Superior temporal gyrus (tissue), 1 donor: ENCODE measurements around the gene LTV1.
A peak's percentile ranks its signal among the peaks of the same experiment; 100 is the strongest.
"Not testable (repeated sequence)": the region's sequence is repeated elsewhere in the genome, so short reads cannot be mapped to it uniquely, and the experiment has no call there.

Experiments used
- DNase-seq: peaks from one replicate; pipeline ENCODE4 v3.0.0-alpha.2; 2016; ENCODE audit errors: extremely low spot score

The LTV1 gene

DNA sequence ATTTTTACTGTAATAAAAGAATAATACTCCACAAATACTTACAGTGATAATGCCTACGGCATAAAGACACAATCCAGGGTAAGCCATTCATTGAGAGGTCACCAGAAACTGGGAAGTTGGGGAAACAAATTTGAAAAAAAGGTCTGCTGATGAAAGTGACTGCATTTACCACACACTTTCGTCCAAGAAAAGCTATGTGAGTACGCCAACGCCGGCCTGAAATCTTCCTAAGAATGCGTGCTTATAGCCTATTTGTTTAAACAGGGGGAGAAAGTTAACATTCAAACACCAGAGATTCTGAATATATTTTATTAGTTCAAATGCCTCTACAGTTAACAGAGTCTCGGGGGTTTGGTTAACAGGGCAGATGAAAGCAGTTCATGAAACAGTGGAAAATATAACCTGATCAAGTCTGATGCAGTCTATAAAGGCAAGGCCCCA is 657 bp upstream of the LTV1 start:
- DNase-seq = peak; percentile 57

DNA sequence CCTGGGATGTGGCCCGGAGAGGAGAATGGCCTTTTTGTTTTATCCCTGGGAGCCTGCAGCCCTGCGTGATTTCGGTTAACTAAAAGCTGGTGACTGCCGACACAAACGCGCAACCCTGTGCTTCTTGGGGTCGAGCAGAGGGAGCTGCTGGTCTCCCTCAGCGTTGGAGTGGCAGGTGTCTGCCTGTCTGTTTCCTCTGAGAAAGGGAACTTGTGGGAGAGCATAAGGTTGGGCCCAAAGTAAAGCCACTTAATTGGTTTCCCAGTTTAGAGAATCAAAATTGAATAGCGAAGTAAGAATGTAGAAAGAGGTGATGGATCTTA is 500 bp downstream of the LTV1 start:
- no peak for DNase-seq

DNA sequence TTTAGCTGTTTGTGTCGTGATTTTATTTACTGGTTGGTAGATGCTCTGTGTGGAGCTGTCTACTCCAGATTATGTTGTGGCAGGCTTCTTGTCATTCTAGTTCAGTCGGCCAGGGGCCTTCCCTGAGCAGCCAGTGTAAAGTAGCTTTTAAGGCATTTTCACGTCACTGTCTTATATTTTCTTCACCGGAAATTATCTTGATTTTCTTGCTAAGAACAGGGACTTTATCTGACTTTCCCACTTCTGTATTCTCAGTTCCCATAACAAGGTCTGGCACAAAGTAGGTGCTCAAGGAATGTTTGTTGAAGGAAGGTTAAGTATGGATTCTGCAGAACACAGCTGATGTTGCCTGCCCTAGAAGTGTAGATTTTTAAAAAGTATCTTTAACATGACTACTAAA is 868 bp downstream of the LTV1 start:
- DNase-seq = no peak

DNA sequence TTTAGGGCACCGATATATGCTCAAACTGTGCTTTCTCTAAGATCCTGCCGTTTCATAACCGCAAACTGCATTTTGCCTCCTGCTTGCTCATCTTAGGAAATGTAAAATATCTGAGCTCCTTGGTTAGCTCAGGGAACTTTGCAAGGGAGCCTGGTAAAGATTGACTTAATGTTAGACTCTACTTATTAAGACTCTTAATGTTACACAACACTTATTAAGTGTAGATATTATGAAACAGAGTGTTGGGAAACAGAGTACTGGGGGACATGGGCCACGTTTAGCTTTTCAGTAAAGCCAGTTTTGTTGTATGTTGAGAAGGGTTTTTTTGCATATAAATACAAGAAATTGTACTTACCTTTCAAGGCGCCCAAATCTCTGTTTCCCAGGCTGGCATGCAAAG is 1.9 kb downstream of the LTV1 start:
- DNase-seq = no peak

DNA sequence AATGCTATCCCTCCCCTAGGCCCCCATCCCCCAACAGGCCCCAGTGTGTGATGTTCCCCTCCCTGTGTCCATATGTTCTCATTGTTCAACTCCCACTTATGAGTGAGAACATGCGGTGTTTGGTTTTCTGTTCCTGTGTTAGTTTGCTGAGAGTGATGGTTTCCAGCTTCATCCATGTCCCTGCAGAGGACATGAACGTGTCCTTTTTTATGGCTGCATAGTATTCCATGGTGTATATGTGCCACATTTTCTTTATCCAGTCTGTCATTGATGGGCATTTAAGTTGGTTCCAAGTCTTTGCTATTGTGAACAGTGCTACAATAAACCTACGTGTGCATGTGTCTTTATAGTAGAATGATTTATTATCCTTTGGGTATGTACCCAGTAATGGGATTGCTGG is 8.6 kb downstream of the LTV1 start:
- not testable (repeated sequence) for DNase-seq

DNA sequence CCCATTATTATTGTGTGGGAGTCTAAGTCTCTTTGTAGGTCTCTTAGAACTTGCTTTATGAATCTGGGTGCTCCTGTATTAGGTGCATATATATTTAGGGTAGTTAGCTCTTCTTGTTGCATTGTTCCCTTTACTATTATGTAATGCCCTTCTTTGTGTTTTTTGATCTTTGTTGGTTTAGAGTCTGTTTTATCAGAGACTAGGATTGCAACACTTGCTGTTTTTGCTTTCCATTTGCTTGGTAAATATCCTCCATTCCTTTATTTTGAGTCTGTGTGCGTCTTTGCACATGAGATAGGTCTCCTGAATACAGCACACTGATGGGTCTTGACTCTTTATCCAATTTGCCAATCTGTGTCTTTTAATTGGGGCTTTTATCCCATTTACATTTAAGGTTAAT is 11.9 kb downstream of the LTV1 start:
- not testable (repeated sequence) for DNase-seq

DNA sequence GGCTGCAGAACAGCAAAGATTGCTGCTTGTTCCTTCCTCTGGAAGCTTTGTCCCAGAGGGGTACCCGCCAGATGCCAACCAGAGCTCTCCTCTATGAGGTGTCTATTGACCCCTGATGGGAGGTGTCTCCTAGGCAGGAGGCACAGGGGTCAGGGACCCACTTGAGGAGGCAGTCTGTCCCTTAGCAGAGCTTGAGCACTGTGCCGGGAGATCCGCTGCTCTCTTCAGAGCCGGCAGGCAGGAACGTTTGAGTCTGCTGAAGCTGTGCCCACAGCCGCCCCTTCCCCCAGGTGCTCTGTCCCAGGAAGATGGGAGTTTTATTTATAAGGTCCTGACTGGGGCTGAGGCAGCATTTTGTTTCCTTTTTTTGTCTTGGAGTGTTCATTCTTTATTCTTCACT is 13.6 kb downstream of the LTV1 start:
- not testable (repeated sequence) for DNase-seq

GRCh38 chr6:143857651-143858050 is 14.5 kb downstream of the LTV1 start:
- DNase-seq = no peak

DNA sequence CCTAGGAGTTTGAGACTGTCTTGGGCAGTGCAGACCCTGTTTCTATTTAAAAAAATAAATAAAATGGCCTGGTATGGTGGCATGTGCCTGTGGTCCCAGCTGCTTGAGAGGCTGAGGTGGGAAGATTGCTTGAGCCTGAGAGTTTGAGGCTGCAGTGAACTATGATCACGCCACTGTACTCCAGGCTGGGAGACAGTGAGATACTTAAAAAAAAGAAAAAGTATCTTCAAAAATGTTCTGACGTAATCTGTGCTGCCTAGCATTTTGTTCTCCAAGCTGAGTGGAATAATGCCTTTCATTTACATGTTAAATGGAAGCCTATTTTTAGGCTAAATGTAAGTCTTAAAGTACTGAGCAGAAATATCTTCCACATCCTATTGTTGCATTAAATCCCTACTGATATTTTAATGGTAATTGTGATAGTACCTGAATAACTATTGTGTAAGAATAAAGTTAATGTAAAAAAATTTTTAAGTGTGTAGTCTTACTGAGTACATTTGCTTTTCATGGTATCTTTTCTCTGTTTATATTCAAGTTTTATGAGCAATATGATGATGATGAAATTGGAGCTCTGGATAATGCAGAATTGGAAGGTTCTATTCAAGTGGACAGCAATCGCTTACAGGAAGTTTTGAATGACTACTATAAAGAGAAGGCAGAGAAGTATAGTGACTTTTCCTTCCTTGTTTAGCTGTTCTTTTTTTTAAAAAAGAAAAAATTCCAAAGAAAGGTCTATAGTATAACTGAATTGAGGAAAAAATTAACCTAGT is 16.9 kb downstream of the LTV1 start:
- DNase-seq = no peak

DNA sequence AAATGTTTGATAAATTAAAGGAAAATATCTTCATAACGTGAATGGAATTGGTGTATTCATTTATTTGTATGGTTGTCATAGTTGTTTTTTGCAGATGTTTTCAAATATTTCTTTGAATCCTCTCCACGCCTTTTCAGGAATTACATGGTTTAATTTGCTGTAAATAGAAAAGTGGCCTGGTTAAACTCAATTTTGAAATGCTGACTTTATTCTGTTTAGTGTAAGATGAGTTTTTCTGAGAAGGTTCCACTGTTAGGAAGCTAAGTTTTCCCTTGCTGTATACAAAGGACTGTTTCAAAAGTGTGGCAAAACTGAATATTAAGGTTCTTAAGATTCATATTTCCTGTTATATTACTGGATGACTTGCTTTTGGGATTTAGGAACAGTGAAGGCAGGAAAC is 20.6 kb downstream of the LTV1 start:
- DNase-seq = no peak

GRCh38 chr6:143864234-143864633 is 21.1 kb downstream of the LTV1 start, which contains the start of gene ZC2HC1B:
TSS of gene ZC2HC1B (plus strand) at chr6:143864474. CDS start at chr6:143864540, 66 bp downstream.
- DNase-seq = no peak

GRCh38 chr6:143867236-143867635 is 24.1 kb downstream of the LTV1 start:
- DNase-seq = no peak

DNA sequence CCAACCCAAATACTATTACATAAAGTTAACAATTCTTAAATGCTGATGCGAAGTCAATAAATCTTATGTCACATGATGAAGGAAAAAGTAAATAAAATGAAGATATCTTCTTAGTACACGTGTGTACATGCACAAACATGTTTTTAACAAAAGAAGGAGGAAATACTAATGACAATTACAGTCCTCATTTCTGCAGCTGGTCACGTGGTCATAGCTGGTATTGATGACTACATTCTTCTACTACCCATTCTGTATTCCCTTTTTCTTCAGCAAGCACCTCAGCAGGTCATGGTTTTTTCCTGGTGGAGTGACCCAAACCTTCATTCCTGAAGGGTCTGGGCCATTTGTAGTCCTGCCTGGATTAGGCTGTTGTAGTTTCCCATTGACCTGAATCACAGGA is 25.7 kb downstream of the LTV1 start:
- not testable (repeated sequence) for DNase-seq

DNA sequence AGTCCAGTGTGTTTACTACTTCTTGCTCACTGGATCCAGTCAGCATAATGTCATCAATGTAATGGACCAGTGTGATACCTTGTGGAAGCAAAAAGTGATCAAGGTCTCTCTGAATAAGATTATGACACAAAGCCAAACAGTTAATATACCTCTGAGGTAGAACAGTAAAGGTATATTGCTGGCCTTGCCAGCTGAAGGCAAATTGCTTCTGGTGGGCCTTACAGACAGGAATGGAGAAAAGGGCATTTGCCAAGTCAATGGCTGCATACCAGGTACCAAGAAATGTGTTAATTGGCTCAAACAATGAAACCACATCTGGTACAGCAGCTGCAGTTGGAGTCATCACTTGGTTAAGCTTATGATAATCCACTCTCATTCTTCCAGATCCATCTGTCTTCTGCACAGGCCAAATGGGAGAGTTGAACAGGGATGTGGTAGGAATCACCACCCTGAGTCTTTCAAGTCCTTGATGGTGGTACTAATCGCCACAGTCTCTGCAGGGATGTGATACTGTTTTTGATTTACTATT is 28.1 kb downstream of the LTV1 start:
- DNase-seq = not testable (repeated sequence)

DNA sequence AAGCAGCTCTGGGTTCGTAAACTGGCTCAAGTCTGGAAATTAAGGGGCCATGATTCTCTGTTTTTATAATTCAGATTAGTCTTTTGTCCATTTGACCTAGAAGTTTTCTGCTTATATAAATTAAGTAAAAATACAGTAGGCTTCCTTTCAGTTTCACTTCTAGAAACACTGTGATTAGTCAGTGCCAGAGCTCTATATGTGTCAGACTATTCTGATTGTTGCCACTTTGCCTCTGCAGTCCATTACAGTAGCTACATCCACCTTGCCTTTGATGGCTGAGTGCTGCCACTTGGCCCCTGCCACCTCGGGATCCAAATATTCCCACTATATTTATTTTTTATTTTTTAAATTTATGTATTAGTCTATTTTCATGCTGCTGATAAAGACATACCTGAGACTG is 29.1 kb downstream of the LTV1 start:
- no peak for DNase-seq

DNA sequence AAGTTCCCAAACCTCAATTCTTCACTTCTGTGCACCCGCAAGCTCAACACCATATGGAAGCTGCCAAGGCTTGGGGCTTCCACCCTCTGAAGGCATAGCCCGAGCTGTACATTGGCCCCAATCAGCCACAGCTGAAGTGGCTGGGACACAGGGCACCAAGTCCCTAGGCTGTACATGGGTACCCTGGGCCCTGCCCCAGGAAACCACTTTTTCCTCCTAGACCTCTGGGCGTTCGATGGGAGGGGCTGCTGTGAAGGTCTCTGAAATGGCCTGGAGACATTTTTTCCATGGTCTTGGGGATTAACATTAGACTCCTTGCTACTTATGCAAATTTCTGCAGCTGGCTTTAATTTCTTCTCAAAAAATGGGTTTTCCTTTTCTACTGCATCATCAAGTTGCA is 30.5 kb downstream of the LTV1 start:
- DNase-seq = not testable (repeated sequence)

GRCh38 chr6:143874503-143874902 is 31.4 kb downstream of the LTV1 start:
- not testable (repeated sequence) for DNase-seq

- DNase-seq = no peak
These were observed 34.6 kb downstream of the LTV1 start for GRCh38 chr6:143877584-143878271.

DNA sequence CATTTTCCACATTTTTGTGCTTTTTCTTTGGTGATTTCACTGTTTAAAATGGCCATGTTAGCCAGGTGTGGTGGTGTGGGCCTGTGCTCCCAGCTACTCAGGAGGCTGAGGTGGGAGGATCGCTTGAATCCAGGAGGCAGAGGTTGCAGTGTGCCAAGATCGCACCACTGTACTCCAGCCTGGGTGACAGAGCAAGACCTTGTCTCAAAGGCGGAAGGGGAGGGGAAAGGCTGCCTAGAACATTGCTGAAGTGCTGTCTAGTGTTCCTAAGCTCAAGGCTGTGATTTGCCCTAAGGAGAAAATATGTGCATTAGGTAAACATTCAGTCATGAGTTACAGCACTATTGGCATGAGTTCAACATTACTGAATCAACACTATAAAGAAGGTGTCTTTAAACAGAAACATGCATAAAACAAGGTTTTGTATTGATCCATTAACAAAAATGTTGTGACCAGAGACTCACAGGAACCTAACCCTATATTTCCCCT is 35.2 kb downstream of the LTV1 start:
- no peak for DNase-seq

DNA sequence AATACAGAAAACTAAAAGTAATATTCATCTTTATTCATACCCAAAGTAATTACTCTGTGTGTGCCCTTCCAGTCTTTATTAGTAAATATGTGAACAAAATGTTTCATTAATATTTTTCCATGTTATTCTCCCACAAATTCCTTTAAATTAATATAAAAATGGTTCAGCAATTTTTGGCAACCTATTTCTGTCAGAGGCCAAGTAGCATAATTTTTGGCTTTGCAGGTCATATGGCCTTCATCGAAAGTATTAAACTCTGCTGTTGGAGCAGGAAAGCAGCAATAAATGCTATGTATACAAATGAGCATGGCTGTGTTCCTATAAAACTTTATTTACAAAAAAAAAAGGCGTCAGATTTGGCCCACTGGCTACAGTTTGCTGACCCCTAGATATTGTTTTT is 37.3 kb downstream of the LTV1 start:
- no peak for DNase-seq

DNA sequence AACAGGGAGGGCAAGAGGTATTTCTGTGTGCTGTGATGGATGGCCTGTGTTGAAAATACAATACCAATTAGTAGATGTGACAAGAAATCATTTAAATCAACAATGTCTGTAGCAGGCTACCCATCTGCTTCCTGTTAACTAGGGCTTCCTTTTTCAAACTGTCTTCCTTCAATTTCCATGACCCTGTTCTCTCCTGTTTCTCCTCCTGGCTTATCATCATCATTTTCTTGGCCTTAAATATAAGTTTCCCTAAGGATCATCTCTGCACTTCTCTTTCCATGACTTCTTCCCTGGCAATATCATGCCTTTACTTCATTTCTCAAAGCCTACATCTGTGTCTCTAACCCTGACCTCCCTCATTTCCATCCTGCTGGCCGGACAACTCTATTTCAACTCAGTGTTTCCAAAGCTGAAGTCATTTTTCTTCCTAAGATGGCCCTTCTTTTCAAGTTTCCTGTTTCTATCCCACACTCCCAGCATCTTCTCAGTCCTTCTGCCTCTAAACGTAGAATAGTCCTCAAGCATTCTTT is 39.3 kb downstream of the LTV1 start:
- DNase-seq = no peak

DNA sequence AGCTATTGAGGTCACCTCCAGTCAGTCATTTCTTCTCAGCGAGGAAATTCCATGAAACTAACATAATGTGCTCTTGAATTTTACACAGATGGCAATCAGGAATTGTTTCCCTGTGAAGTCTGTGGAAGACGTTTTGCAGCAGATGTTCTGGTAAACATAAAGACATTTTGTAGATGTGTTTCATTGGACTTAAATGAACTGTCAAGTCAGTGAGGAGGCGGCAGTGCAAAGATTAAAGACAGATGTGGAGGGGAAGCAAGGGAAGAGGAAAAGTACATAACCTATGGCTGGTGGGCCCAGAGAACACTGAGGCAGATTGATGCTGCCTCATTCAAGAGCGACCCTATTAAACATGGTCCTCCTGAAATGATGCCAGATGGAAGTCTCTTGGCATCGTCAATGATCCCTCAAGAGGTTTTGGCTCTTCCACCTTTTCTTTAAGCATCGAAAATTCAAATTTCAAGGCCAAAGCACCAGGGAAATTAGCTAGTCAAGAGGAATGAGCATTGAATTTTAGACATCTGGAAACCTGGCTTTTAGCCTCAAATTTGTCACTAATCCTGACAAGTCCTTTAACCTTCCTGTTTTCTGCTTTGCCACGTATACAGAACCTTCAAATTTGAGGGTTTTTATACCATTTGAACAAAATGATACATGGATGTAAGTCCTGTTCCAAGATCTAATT is 41.2 kb downstream of the LTV1 start:
- no peak for DNase-seq
